Upper lobe of left lung (tissue), 6 donors: ENCODE measurements around the gene MCUB. TPM values are rescaled to one million over a fixed set of nuclear protein-coding genes. Genes with fewer than 3 reads are reported as not detected.

Experiments used
- ATAC-seq, 2 donors: fragments of 200-7000 bp; cut with Tn5 transposase; one replicate each; pipeline ENCODE4 v1.9.1; 2022; ENCODE audit warnings: mild to moderate bottlenecking in 2 of 2, moderate library complexity in 2 of 2; ENCODE audit not compliant: low FRiP score in 2 of 2
- DNase-seq, 2 donors: peaks; one replicate each; pipeline ENCODE4 v3.0.0-alpha.2; 2019 to 2020
- H3K27ac ChIP-seq, 4 donors: fragments of 200-600 bp; sonication (generic); one replicate each; pipeline ENCODE4 v1.5.1; 2016 to 2019
- H3K27me3 ChIP-seq, 4 donors: fragments of 200-600 bp; sonication (generic); one replicate each; pipeline ENCODE4 v1.5.1; 2017 to 2019
- H3K36me3 ChIP-seq, 4 donors: fragments of 200-600 bp; sonication (generic); one replicate each; pipeline ENCODE4 v1.5.1; 2016 to 2019
- H3K4me1 ChIP-seq, 4 donors: fragments of 200-600 bp; sonication (generic); one replicate each; pipeline ENCODE4 v1.5.1; 2018 to 2019
- H3K4me3 ChIP-seq, 4 donors: fragments of 200-600 bp; sonication (generic); one replicate each; pipeline ENCODE4 v1.5.1; 2017 to 2019; ENCODE audit warnings: mild to moderate bottlenecking in 2 of 4, moderate library complexity in 1 of 4
- H3K9me3 ChIP-seq, 4 donors: fragments of 200-600 bp; sonication (generic); one replicate each; pipeline ENCODE4 v1.5.1; 2018 to 2019
- CTCF ChIP-seq, 6 experiments: fragments of 450-650 bp in 4 of 6; fragments of 200-600 bp in 2 of 6; sonication (generic) in 2 of 6; IDR thresholded peaks; one replicate each; pipeline ENCODE4 v1.5.1; 2016 to 2019; ENCODE audit warnings: antibody characterized with exemption in 6 of 6
- EP300 ChIP-seq, 4 donors: sonication (generic); formaldehyde crosslinking; IDR thresholded peaks; one replicate each; pipeline ENCODE4 v1.5.1; 2017; ENCODE audit warnings: antibody characterized with exemption in 4 of 4, control low read depth in 2 of 4
- POLR2A ChIP-seq, 4 donors: fragments of 450-650 bp; IDR thresholded peaks; one replicate each; pipeline ENCODE4 v1.5.1; 2016 to 2017; ENCODE audit warnings: antibody characterized with exemption in 4 of 4, mild to moderate bottlenecking in 2 of 4
- POLR2AphosphoS5 ChIP-seq, 2 donors: sonication (generic); formaldehyde crosslinking; IDR thresholded peaks; one replicate each; pipeline ENCODE4 v1.5.1; 2017; ENCODE audit warnings: antibody characterized with exemption in 2 of 2
- WGBS, 2 donors: methylation state at CpG; one replicate each; pipeline ENCODE4 v1.1.5; 2017 to 2018; 5-methylcytosine and 5-hydroxymethylcytosine counted together
- total RNA-seq, 6 donors: library from RNA; depleted of rRNA in 4 of 6; stranded (reverse); fragments of >200 nt in 4 of 6; gene quantifications; one replicate each; pipeline versions ENCODE4 v1.1.0 to v1.2.1, GENCODE V29; 2016 to 2021
- donor health status: DM: no; HTN: no; CAD: no; lungs with moderate emphysema.
- donor health status: DM: no; HTN: yes; CAD: no; lungs with severe emphysema.

Gene MCUB
- total RNA-seq, 6 donors from 2014 or later: 8.8 to 37.9 (median 19.4) TPM

- H3K4me1 ChIP-seq: peaks cover 9 to 25% (median 13%) of the 10 kb centered on the region in 4 donors
- no peaks in the 10 kb centered on the region for H3K27me3 ChIP-seq
- H3K36me3 ChIP-seq: no peaks in the 10 kb centered on the region
- ATAC-seq: no peak
- 89 to 90% methylated on average over 6 of the region's 6 CpGs for WGBS, 2 donors
- no peak overlapping the region for H3K27ac ChIP-seq
- no peak for TF ChIP-seq POLR2A (IDR thresholded peaks at IDR 0.05)
- no peak for TF ChIP-seq CTCF (IDR thresholded peaks at IDR 0.05)
- TF ChIP-seq EP300 (IDR thresholded peaks at IDR 0.05): no peak
- no peak for TF ChIP-seq POLR2AphosphoS5 (IDR thresholded peaks at IDR 0.05)
- no peak for DNase-seq
- no peaks in the 10 kb centered on the region for H3K9me3 ChIP-seq
- no peak overlapping the region for H3K4me3 ChIP-seq
Measured at GRCh38 chr4:109562457-109563239, 2.6 kb downstream of the MCUB start.

GRCh38 chr4:109571494-109571893 is 11.4 kb downstream of the MCUB start:
- no peaks in the 10 kb centered on the region for H3K27me3 ChIP-seq
- TF ChIP-seq CTCF (IDR thresholded peaks at IDR 0.05): no peak
- TF ChIP-seq POLR2A (IDR thresholded peaks at IDR 0.05): no peak
- no peak overlapping the region for H3K27ac ChIP-seq
- 95 to 97% methylated on average over 3 of the region's 3 CpGs for WGBS, 2 donors
- peaks cover 0 to 4% (median 2%) of the 10 kb centered on the region in 4 donors for H3K4me1 ChIP-seq
- no peak overlapping the region for H3K4me3 ChIP-seq
- H3K9me3 ChIP-seq: no peaks in the 10 kb centered on the region
- no peaks in the 10 kb centered on the region for H3K36me3 ChIP-seq
- ATAC-seq (no peak), DNase-seq (no peak)

- ATAC-seq (no peak), DNase-seq (no peak)
- H3K9me3 ChIP-seq: no peaks in the 10 kb centered on the region
- 88 to 94% methylated on average over 3 of the region's 3 CpGs for WGBS, 2 donors
- H3K4me1 ChIP-seq: peaks cover 0 to 4% (median 3%) of the 10 kb centered on the region in 4 donors
- no peaks in the 10 kb centered on the region for H3K27me3 ChIP-seq
- H3K36me3 ChIP-seq: no peaks in the 10 kb centered on the region
- no peak for TF ChIP-seq POLR2A (IDR thresholded peaks at IDR 0.05)
- no peak for TF ChIP-seq POLR2AphosphoS5 (IDR thresholded peaks at IDR 0.05)
- TF ChIP-seq EP300 (IDR thresholded peaks at IDR 0.05): no peak
- no peak for TF ChIP-seq CTCF (IDR thresholded peaks at IDR 0.05)
- no peak overlapping the region for H3K27ac ChIP-seq
- H3K4me3 ChIP-seq: no peak overlapping the region
Measured at GRCh38 chr4:109572154-109572553, 12.1 kb downstream of the MCUB start.

GRCh38 chr4:109574443-109574850 is 14.4 kb downstream of the MCUB start:
- Histone ChIP-seq H3K9me3 (no peaks in the 10 kb centered on the region), H3K4me1 (peaks cover 0 to 4% (median 3%) of the 10 kb centered on the region in 4 donors), H3K27me3 (no peaks in the 10 kb centered on the region), H3K27ac (no peak overlapping the region), H3K4me3 (no peak overlapping the region), H3K36me3 (no peaks in the 10 kb centered on the region)
- WGBS, 2 donors: 69 to 74% methylated on average over 6 of the region's 6 CpGs
- no peak for TF ChIP-seq EP300 (IDR thresholded peaks at IDR 0.05)
- peak in 1 of 6 experiments; percentile 25 for TF ChIP-seq CTCF (IDR thresholded peaks at IDR 0.05)
- TF ChIP-seq POLR2AphosphoS5 (IDR thresholded peaks at IDR 0.05): no peak
- TF ChIP-seq POLR2A (IDR thresholded peaks at IDR 0.05): no peak
- DNase-seq (no peak), ATAC-seq (peak in 1 of 2 donors; percentile 74)
